ENCODE measurements around the gene SPTBN1. TPM values are rescaled to one million over a fixed set of nuclear protein-coding genes. Genes with fewer than 3 reads are reported as not detected.

The SPTBN1 gene
- polyA plus RNA-seq, 2 of the 4 experiments (the other 2 are of a cell fraction), result 105 to 126 TPM

- no peak for TF ChIP-seq MAFK (IDR thresholded peaks at IDR 0.05; ENCODE audit: partially characterized antibody)
These were observed 149.7 kb downstream of the SPTBN1 start (continued) for GRCh38 chr2:54605836-54606235.

- no peak for FAIRE-seq
- Histone ChIP-seq H3K9me3 (no peaks in the 10 kb centered on the region), H3K4me2 (no peak overlapping the region), H3K4me3 (no peak overlapping the region), H3K27ac (peak overlapping the region in 1 of 2 experiments; percentile 52; a peak in 1 of 6 replicates), H3K4me1 (peaks cover 90% of the 10 kb centered on the region)
- DNase-seq (ENCODE audit: low read depth in 1 of 2, low spot score in 1 of 2), result no peak
- 89% methylated on average over 12 of the region's 12 CpGs for WGBS (ENCODE audit: missing lambda C conversion rate)
- no peak for ATAC-seq
- ChIA-PET CTCF (interaction anchor here (0.7 to 2.1 kb wide), 2 partner anchors 85 to 98 kb away, joined by 3 to 10 read pairs; no protein-coding TSS in a partner anchor), POLR2A (no interaction called here)
- TF ChIP-seq HOXA7 (CRISPR knock-in tag; IDR thresholded peaks at IDR 0.05) (no peak), KDM5A (IDR thresholded peaks at IDR 0.05) (no peak), HDAC2 (IDR thresholded peaks at IDR 0.05) (no peak), FOSB (CRISPR knock-in tag; IDR thresholded peaks at IDR 0.05) (no peak), POLR2AphosphoS2 (conservative IDR thresholded peaks at IDR 0.05; ENCODE audit: low read length) (no peak), EHF (CRISPR knock-in tag; IDR thresholded peaks at IDR 0.05) (no peak), TP53 (CRISPR knock-in tag; IDR thresholded peaks at IDR 0.05) (no peak), RNF2 (IDR thresholded peaks at IDR 0.05; ENCODE audit: borderline replicate concordance, low read depth) (no peak), JUN (IDR thresholded peaks at IDR 0.05) (no peak), HEYL (CRISPR knock-in tag; IDR thresholded peaks at IDR 0.05) (no peak), EHMT2 (IDR thresholded peaks at IDR 0.05; ENCODE audit: low read depth) (no peak), ZFP36 (IDR thresholded peaks at IDR 0.05; ENCODE audit: borderline replicate concordance, partially characterized antibody) (no peak), POLR2A (IDR thresholded peaks at IDR 0.05; ENCODE audit: low read length) (no peak), JUNB (IDR thresholded peaks at IDR 0.05) (no peak), BHLHE40 (IDR thresholded peaks at IDR 0.05; ENCODE audit: low read depth, low read length) (no peak), FOSL2 (IDR thresholded peaks at IDR 0.05) (no peak), FOSL2 (CRISPR knock-in tag; IDR thresholded peaks at IDR 0.05) (no peak)
- TF ChIP-seq, protein P1, sequence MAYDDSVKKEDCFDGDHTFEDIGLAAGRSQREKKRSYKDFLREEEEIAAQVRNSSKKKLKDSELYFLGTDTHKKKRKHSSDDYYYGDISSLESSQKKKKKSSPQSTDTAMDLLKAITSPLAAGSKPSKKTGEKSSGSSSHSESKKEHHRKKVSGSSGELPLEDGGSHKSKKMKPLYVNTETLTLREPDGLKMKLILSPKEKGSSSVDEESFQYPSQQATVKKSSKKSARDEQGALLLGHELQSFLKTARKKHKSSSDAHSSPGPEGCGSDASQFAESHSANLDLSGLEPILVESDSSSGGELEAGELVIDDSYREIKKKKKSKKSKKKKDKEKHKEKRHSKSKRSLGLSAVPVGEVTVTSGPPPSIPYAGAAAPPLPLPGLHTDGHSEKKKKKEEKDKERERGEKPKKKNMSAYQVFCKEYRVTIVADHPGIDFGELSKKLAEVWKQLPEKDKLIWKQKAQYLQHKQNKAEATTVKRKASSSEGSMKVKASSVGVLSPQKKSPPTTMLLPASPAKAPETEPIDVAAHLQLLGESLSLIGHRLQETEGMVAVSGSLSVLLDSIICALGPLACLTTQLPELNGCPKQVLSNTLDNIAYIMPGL (CRISPR knock-in tag; IDR thresholded peaks at IDR 0.05; ENCODE audit: borderline replicate concordance), result no peak
- TF ChIP-seq, protein P2, sequence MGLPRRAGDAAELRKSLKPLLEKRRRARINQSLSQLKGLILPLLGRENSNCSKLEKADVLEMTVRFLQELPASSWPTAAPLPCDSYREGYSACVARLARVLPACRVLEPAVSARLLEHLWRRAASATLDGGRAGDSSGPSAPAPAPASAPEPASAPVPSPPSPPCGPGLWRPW (IDR thresholded peaks at IDR 0.05), result no peak
These were observed 150.3 kb downstream of the SPTBN1 start for GRCh38 chr2:54606393-54606958.

- Histone ChIP-seq H3K4me2 (no peak overlapping the region), H3K27ac (no peak overlapping the region), H3K4me1 (peaks cover 90% of the 10 kb centered on the region), H3K4me3 (no peak overlapping the region), H3K9me3 (no peaks in the 10 kb centered on the region)
- 96% methylated on average over 3 of the region's 3 CpGs for WGBS (ENCODE audit: missing lambda C conversion rate)
- POLR2A ChIA-PET, result no interaction called here
- DNase-seq (ENCODE audit: low read depth in 1 of 2, low spot score in 1 of 2) (no peak), ATAC-seq (no peak), FAIRE-seq (no peak)
- TF ChIP-seq, protein P3, sequence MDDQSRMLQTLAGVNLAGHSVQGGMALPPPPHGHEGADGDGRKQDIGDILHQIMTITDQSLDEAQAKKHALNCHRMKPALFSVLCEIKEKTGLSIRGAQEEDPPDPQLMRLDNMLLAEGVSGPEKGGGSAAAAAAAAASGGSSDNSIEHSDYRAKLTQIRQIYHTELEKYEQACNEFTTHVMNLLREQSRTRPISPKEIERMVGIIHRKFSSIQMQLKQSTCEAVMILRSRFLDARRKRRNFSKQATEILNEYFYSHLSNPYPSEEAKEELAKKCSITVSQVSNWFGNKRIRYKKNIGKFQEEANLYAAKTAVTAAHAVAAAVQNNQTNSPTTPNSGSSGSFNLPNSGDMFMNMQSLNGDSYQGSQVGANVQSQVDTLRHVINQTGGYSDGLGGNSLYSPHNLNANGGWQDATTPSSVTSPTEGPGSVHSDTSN (IDR thresholded peaks at IDR 0.05), result no peak
- TF ChIP-seq, protein P1 (CRISPR knock-in tag; IDR thresholded peaks at IDR 0.05; ENCODE audit: borderline replicate concordance), result no peak
- TF ChIP-seq ZC3H11A (IDR thresholded peaks at IDR 0.05) (no peak), ZFP36 (IDR thresholded peaks at IDR 0.05; ENCODE audit: borderline replicate concordance, partially characterized antibody) (no peak), HEYL (CRISPR knock-in tag; IDR thresholded peaks at IDR 0.05) (no peak), RAD21 (conservative IDR thresholded peaks at IDR 0.05 in 1 of 2, IDR thresholded peaks at IDR 0.05 in 1 of 2) (no peak)
- CTCF ChIA-PET, result interaction anchor here (1.0 to 1.4 kb wide), 4 partner anchors 9 to 96 kb away, joined by 3 to 5 read pairs (median 3); no protein-coding TSS in a partner anchor
These were observed 152.1 kb downstream of the SPTBN1 start for GRCh38 chr2:54608224-54608623.
